MCF 10A (cell line): ENCODE data around the gene STXBP5. TPM values are rescaled to one million over a fixed set of nuclear protein-coding genes. Genes with fewer than 3 reads are reported as not detected.

Experiments used
- BruUV-seq: library from RNA; stranded (reverse); fragments of 400-500 nt; replicated peaks from 2 replicates; lab custom pipeline; 2021; lab: Mats Ljungman, UMichigan
- CTCF ChIA-PET: fragments of 300-600 bp; sonication (Branson Sonifier 250); formaldehyde crosslinking; extraction: SDS; loops from one replicate; lab custom pipeline; 2021; ENCODE audit warnings: antibody characterized with exemption, inconsistent platforms; lab: Yijun Ruan, JAX
- POLR2A ChIA-PET: fragments of 300-600, 350-650 bp; sonication (Branson Sonifier 250); formaldehyde crosslinking; extraction: SDS; loops from one replicate; lab custom pipeline; 2020; ENCODE audit warnings: antibody characterized with exemption, inconsistent platforms; lab: Yijun Ruan, JAX
- DNase-seq: peaks from one replicate; pipeline ENCODE4 v3.0.0-alpha.2; 2018; ENCODE audit not compliant: unreplicated experiment
- H3K27ac Mint-ChIP-seq: one replicate; pipeline ENCODE4 v1.8.0; 2022; ENCODE audit warnings: mild to moderate bottlenecking, low read depth, mixed read lengths; ENCODE audit not compliant: unreplicated experiment
- H3K27me3 Mint-ChIP-seq: one replicate; pipeline ENCODE4 v1.8.0; 2022; ENCODE audit warnings: mixed read lengths; ENCODE audit not compliant: insufficient read depth, unreplicated experiment
- H3K36me3 Mint-ChIP-seq: one replicate; pipeline ENCODE4 v1.8.0; 2022; ENCODE audit warnings: mild to moderate bottlenecking, moderate library complexity, mixed read lengths; ENCODE audit not compliant: insufficient read depth, unreplicated experiment
- H3K4me1 Mint-ChIP-seq: one replicate; pipeline ENCODE4 v1.8.0; 2022; ENCODE audit warnings: mixed read lengths; ENCODE audit not compliant: insufficient read depth, unreplicated experiment
- H3K4me3 Mint-ChIP-seq: one replicate; pipeline ENCODE4 v1.8.0; 2022; ENCODE audit warnings: mild to moderate bottlenecking, moderate library complexity, mixed read lengths; ENCODE audit not compliant: unreplicated experiment
- H3K9me3 Mint-ChIP-seq: one replicate; pipeline ENCODE4 v1.8.0; 2022; ENCODE audit warnings: mixed read lengths; ENCODE audit not compliant: unreplicated experiment
- CTCF ChIP-seq: fragments of 200-600 bp; IDR thresholded peaks from one replicate; pipeline ENCODE4 v1.8.0; 2022; ENCODE audit warnings: antibody characterized with exemption, mild to moderate bottlenecking; ENCODE audit not compliant: unreplicated experiment
- intact Hi-C: fragments of 100-400 bp; cut with micrococcal nuclease; formaldehyde crosslinking; loops from 2 replicates; pipeline ENCODE4 v1.14.1; 2022
- total RNA-seq: library from RNA; stranded (reverse); gene quantifications from 2 replicates; pipeline ENCODE4 v1.2.3, GENCODE V29; 2022

The STXBP5 gene
- total RNA-seq, 1 experiment from 2014 or later, result 38.5 TPM

DNA sequence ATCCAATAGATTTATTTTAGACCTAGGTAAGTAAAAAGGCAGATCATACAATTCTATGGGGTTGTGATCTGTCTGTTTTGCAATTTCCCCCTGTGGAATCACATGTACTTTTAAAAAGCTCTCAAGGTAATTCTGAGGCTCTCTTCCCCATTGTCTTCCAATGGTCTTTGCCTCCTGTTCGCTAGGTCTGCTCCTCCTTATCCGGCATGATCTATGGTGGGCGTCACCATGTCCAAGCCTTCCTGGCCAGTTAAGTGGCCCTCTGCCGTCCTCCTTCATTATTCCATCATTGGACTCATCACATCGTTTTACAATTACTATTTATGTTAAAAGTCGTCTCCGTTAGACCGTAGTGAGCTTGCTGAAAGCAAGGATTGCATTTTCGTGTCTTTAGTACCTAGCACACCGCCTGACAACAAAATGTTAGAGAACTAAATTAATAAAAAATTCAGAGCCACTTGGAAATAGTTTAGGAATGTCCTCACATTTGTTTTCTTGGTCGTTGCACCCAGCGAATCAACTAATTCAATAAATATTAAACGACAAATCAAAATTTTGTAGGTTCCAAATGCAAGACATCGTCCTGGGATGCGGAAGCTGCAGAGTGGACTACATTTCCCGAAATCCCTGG lies 2.2 kb upstream of the STXBP5 start:
- peak overlapping the region; percentile 83 for H3K4me3 Mint-ChIP-seq
- ChIA-PET POLR2A (interaction anchor here (0.6 to 8.6 kb wide), 24 partner anchors 9 to 300 kb away, joined by 3 to 95 read pairs (median 8); no protein-coding TSS in a partner anchor), CTCF (interaction anchor here (0.6 to 1.3 kb wide), 3 partner anchors 81 to 299 kb away, joined by 3 read pairs; no protein-coding TSS in a partner anchor)
- no peak for TF ChIP-seq CTCF
- no peaks in the 10 kb centered on the region for H3K27me3 Mint-ChIP-seq
- no TSS peak for BruUV-seq
- H3K4me1 Mint-ChIP-seq, result peaks cover 7% of the 10 kb centered on the region
- intact Hi-C loops, result loop anchor here (1.0 to 10.0 kb wide), 4 partner anchors 32 to 207 kb away; no protein-coding TSS in a partner anchor
- peak overlapping the region; percentile 99 for H3K27ac Mint-ChIP-seq
- peak; percentile 66 for DNase-seq
- H3K9me3 Mint-ChIP-seq, result no peaks in the 10 kb centered on the region
- H3K36me3 Mint-ChIP-seq, result peaks cover 7% of the 10 kb centered on the region

DNA sequence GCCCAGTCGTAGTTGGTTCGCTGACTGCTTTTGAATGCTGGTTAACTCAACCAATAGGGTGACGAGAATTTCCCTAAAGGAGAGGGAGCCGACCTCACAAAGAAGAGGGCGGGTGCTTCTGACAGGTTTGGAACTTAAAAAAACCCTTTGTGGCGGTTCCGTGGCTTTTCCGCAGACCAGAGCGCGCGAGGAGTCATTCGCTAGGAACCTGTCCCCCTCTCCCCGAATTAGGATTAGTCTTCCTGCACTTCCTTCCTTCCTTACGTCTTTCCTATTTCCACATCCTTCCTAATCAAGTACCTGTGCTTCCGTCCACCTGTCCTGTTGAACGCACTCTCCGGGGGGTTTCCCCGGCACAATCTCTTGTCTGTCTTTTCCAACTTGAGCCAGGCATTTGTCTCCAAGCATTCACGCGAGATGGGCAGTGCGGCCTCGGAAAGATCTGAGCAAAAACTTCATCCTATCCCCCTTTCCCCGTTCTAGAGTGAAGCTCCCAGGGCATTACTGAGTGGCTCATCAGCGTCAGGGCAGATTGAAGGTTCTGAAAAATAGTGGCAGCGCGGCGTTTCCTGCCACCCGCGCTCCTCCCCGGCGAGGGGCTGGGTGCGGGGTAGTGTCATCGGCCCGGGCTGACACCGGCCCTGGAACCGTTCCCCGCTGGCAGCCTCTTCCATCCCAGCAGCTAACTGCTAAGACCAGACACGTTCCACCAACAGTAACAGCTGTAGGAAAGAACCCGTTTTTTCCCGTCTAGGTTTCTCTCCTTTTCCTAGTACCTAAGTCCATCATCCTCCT lies 1.5 kb upstream of the STXBP5 start:
- H3K27ac Mint-ChIP-seq, result peak overlapping the region; percentile 99
- CTCF ChIA-PET, result interaction anchor here (0.8 to 1.3 kb wide), 2 partner anchors 288 to 300 kb away, joined by 3 read pairs; no protein-coding TSS in a partner anchor
- peak; percentile 98 for DNase-seq
- BruUV-seq, result TSS peak; percentile 17
- H3K27me3 Mint-ChIP-seq, result no peaks in the 10 kb centered on the region
- POLR2A ChIA-PET, result interaction anchor here (0.6 to 8.6 kb wide), 29 partner anchors 10 to 304 kb away, joined by 3 to 95 read pairs (median 5); no protein-coding TSS in a partner anchor
- H3K4me1 Mint-ChIP-seq, result peaks cover 7% of the 10 kb centered on the region
- intact Hi-C loops, result loop anchor here (1.0 to 10.0 kb wide), 4 partner anchors 32 to 208 kb away; no protein-coding TSS in a partner anchor
- H3K9me3 Mint-ChIP-seq, result no peaks in the 10 kb centered on the region
- H3K4me3 Mint-ChIP-seq, result peak overlapping the region; percentile 83
- peaks cover 7% of the 10 kb centered on the region for H3K36me3 Mint-ChIP-seq
- TF ChIP-seq CTCF, result no peak

DNA sequence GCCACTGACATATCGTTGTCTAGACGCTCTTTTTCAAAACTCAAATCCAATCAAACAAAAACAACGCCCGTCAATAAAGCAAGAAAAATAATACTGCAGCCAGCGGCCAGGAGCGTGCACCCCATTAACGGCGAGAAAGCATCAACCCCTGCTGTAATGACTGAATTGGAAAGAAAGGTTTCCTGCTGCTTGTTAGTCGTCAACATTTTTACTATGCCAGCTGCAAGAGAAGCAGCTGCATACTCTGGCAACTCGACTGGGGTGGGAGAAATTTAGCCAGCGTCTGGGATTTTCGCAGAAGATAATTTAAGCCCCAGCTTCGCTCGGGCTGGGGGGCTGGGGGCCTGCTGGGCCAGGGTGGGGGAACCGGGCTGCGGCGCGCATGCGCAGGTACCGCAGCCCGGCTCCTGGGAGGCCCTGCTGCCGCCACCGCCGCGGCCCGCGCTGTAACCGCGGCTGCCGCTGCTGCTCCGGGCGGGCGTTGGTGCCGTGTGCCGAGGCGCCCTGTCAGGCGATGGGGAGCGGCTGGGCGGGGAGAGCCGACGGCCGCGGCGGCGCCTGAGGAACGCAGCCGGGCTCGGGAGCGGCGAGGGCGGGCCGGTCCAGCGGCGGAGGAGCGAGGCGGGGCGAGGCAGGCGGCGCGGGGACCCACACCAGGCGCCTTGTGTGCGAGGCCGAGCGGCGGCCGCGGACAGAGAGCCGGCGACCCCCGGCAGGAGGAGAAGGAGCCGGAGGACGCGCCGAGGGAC lies 732 bp upstream of the STXBP5 start:
- TF ChIP-seq CTCF, result no peak
- peak overlapping the region; percentile 83 for H3K4me3 Mint-ChIP-seq
- H3K9me3 Mint-ChIP-seq, result no peaks in the 10 kb centered on the region
- H3K27ac Mint-ChIP-seq, result peak overlapping the region; percentile 99
- H3K36me3 Mint-ChIP-seq, result peaks cover 7% of the 10 kb centered on the region
- BruUV-seq, result no TSS peak
- intact Hi-C loops, result loop anchor here (5.0 to 10.0 kb wide), 2 partner anchors 51 to 209 kb away; no protein-coding TSS in a partner anchor
- H3K27me3 Mint-ChIP-seq, result no peaks in the 10 kb centered on the region
- DNase-seq, result peak; percentile 67
- ChIA-PET CTCF (interaction anchor here (0.8 kb wide), 1 partner anchor 289 kb away, joined by 3 read pairs; no protein-coding TSS in a partner anchor), POLR2A (interaction anchor here (0.6 to 8.6 kb wide), 25 partner anchors 9 to 304 kb away, joined by 3 to 95 read pairs (median 7); no protein-coding TSS in a partner anchor)
- H3K4me1 Mint-ChIP-seq, result peaks cover 7% of the 10 kb centered on the region
